GM18907 (cell line): ENCODE data around the gene STXBP5.

ENCODE experiments used
- ATAC-seq: cut with Tn5 transposase; IDR thresholded peaks from one replicate; pipeline ENCODE4 v1.9.1; 2021; ENCODE audit warnings: mild to moderate bottlenecking, moderate library complexity; ENCODE audit not compliant: unreplicated experiment

STXBP5 gene

GRCh38 chr6:147204060-147204785 is at the start of gene STXBP5:
Gene STXBP5 (plus strand): TSS chr6:147204417. CDS start chr6:147204533, 116 bp downstream.
- peak; percentile 31 for ATAC-seq

- ATAC-seq = no peak
Measured at GRCh38 chr6:147154454-147154853, 49.8 kb upstream of the STXBP5 start.

- ATAC-seq = no peak
Measured at GRCh38 chr6:147156218-147156617, 48.0 kb upstream of the STXBP5 start.

- ATAC-seq = no peak
Measured at GRCh38 chr6:147156799-147157382, 47.3 kb upstream of the STXBP5 start.

GRCh38 chr6:147157930-147158329 is 46.3 kb upstream of the STXBP5 start:
- ATAC-seq = no peak

- ATAC-seq = no peak
Measured at GRCh38 chr6:147158881-147159280, 45.3 kb upstream of the STXBP5 start.

GRCh38 chr6:147159536-147160374 is 44.5 kb upstream of the STXBP5 start:
- ATAC-seq = no peak

- ATAC-seq = no peak
Measured at GRCh38 chr6:147160593-147160992, 43.6 kb upstream of the STXBP5 start.

GRCh38 chr6:147161253-147161973 is 42.8 kb upstream of the STXBP5 start:
- no peak for ATAC-seq

- no peak for ATAC-seq
Measured at GRCh38 chr6:147161974-147162495, 42.2 kb upstream of the STXBP5 start.

GRCh38 chr6:147164761-147165160 is 39.5 kb upstream of the STXBP5 start:
- ATAC-seq = no peak

- ATAC-seq = no peak
Measured at GRCh38 chr6:147166360-147166944, 37.8 kb upstream of the STXBP5 start.

GRCh38 chr6:147166992-147167391 is 37.2 kb upstream of the STXBP5 start:
- ATAC-seq = no peak

- ATAC-seq = no peak
Measured at GRCh38 chr6:147167576-147168461, 36.4 kb upstream of the STXBP5 start.

GRCh38 chr6:147169529-147169928 is 34.7 kb upstream of the STXBP5 start:
- no peak for ATAC-seq

GRCh38 chr6:147170269-147170668 is 33.9 kb upstream of the STXBP5 start:
- ATAC-seq = no peak

- ATAC-seq = no peak
Measured at GRCh38 chr6:147173140-147173539, 31.1 kb upstream of the STXBP5 start.

- ATAC-seq = no peak
Measured at GRCh38 chr6:147173675-147174308, 30.4 kb upstream of the STXBP5 start.

- no peak for ATAC-seq
Measured at GRCh38 chr6:147176795-147177194, 27.4 kb upstream of the STXBP5 start.
